NCI-H774 (cell line): ENCODE results near the gene VRK3.
"Not testable (repeated sequence)": the region's sequence is repeated elsewhere in the genome, so short reads cannot be mapped to it uniquely, and the experiment has no call there.

Source experiments
- DNase-seq: peaks from one replicate; lab custom pipeline; 2025; lab: John Stamatoyannopoulos, UW

Gene VRK3, protein sequence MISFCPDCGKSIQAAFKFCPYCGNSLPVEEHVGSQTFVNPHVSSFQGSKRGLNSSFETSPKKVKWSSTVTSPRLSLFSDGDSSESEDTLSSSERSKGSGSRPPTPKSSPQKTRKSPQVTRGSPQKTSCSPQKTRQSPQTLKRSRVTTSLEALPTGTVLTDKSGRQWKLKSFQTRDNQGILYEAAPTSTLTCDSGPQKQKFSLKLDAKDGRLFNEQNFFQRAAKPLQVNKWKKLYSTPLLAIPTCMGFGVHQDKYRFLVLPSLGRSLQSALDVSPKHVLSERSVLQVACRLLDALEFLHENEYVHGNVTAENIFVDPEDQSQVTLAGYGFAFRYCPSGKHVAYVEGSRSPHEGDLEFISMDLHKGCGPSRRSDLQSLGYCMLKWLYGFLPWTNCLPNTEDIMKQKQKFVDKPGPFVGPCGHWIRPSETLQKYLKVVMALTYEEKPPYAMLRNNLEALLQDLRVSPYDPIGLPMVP

DNA sequence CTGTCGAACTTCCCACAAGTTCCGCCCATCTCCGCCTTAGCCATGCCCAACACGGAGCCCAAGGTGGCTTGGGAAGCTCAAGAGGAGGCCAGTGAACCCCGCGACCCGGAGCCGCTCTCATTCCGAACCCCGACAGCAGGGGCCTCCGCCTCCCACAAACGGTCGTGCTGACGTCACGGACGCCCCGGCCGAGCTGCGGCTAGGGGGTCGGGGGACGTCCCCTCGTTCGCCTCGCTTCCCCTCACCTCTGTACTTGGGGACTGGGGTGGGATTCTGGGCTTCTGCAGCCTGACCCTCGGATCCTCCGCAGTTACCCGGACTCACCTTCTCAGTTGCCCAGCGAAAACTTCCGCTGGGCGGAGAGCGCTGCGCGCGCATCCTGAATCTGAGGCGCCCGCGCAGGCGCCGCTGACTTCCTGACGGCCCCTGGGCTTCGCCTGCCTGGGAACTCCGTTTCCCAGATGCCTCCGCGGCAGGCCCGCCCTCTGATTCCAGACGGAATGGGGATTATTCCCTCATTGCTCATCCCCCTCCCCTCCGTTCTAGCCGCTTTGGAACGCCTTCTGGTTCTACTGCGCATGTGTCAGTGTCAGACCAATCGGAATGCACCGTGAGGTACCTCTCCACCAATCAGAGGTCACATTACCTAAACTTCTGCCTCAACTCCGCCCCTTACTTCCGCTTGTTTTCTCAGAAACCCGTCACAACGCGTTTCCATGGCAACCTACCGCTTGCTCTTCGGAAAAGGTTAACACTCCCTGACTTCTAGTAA lies at the start of gene VRK3:
Gene VRK3 (minus strand): TSS at position 351 of the 772 bp plus-strand sequence. CDS start 9,210 bp downstream, outside the sequence.
- DNase-seq: peak; percentile 99

DNA sequence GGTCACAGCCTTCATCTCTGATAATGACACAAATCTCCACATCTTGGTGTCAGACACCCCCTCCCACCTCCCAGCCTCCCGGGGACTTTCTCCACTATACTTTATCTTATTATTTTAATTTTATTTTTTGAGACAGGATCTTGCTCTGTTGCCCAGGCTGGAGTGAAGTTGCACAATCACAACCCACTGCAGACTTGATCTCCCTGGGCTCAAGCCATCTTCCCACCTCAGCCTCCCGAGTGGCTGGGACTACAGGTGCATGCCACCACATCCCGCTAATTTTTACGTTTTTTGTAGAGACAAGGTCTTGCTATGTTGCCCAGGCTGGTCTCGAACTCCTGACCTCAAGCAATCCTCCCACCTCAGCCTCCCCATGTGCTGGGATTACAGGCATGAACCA lies 43.2 kb upstream of the VRK3 start:
- not testable (repeated sequence) for DNase-seq

DNA sequence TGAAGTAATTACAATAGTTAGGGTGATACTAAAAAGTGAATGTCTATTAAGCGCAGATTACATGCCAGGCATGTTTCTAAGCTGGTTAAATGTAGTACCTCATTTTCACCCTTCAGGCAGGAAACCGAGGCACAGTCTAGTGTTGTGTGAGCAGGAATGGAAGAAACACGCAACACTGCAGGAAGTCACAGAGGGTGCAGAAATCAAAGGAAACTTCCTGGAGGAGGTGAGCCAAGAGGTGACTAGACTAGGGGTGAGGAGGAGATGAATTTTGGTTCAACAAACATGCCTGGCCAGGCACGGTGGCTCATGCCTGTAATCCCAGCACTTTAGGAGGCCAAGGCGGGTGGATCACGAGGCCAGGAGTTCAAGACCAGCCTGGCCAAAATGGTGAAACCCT lies 42.4 kb upstream of the VRK3 start:
- DNase-seq: no peak

DNA sequence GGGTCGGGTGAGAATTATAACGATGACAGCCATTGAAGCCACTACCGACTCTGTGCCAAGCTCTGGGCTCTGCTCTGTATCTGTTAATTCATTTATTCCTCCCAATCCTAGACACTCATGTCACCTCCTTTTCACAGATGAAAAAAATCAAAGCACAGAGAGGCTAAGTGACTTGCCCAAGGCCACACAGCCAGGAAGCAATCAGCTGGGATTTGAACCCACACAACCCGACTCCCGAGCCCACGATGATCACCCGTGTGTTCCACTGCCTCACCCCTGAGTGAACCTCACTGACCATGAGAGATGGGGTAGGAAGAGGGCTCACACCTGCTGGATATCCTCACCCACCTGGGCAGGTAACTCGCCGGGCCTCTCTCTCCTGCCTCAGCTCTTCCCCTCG lies 40.8 kb upstream of the VRK3 start:
- DNase-seq: no peak

DNA sequence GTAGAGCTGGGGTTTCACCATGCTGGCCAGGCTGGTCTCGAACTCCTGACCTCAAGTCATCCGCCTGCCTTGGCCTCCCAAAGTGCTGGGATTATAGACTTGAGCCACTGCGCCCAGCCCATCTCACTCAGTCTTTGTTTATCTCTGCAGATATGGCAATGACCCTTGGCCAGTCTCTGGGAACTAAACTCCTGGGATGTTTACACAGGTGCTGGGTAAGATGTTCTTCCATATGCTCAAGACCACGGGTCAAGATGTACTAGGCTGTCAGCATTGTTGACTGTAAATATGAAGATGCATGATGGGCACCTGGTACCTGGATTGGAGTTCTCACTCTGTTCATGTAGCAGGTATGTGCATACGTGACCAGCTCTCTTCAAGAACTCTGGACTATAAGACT lies 36.5 kb upstream of the VRK3 start:
- DNase-seq: no peak

DNA sequence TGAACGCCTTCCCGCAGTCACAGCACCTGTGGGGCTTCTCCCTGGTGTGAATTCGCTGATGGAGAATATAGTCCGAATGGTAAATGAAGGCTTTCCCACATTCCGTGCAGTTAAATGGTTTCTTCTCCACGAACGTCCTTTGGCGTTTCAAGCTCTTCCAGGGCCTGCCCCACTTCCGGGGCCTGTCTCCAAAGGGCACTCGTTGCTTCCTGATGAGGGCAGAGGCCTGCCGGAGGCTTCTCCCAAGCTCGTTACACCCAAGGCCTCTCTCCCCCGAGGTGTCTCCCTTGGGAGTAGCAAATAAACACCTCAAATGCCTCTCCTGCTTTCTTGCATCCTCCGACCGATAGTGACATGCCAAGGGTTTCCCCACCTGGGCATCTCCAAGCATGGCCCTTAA lies 34.9 kb upstream of the VRK3 start:
- no peak for DNase-seq

DNA sequence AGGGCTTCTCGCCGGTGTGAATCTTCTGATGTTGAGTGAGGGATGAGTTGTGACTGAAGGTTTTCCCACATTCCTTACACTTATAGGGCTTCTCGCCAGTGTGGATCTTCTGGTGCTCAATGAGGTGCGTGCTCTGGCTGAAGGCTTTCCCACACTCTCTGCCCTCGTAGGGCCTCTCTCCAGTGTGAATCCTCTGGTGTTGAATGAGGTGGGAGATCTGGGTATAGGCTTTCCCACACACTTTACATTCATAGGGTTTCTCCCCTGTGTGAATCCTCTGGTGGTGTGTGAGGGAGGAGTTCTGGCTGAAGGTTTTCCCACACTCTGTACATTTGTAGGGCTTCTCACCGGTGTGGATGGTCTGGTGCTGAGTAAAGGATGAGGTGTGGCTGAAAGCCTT lies 33.9 kb upstream of the VRK3 start:
- no peak for DNase-seq

DNA sequence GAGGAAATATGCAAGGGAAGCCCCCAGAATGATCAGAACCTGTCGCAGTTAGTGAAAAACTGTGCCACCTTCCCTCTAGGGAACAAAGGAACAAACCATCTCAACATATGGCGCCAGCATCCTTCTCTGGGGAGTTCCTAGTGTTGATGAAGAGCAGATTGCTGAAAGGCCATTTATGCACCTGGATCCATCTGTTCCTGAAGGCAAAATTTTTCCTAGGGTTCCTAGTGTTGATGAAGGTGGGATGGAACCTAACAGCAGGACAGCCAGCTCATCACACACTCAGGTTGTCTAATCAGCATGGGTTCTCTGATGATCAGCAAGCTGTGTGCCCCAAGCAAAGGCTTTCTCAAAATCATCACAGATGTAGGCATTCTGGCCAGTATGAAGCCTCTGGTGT lies 33.3 kb upstream of the VRK3 start:
- DNase-seq: no peak

DNA sequence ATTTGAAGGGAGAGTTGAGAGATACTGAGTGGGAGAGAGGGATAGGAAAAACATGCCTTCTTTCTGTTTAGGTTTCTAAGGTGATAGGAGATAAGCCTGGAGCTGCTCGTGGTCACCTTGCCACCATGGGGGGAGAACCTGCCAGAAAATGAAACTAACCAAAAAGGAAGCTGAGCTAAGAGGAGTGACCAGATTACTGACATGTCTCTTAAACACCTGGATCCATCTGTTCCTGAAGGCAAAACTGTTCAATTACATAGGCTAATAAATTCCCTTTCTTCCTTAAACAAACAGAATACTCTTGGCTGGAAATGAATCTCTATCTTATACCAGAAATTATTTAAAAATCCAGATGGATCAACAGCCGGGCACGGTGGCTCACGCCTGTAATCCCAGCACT lies 27.9 kb upstream of the VRK3 start:
- DNase-seq: no peak

DNA sequence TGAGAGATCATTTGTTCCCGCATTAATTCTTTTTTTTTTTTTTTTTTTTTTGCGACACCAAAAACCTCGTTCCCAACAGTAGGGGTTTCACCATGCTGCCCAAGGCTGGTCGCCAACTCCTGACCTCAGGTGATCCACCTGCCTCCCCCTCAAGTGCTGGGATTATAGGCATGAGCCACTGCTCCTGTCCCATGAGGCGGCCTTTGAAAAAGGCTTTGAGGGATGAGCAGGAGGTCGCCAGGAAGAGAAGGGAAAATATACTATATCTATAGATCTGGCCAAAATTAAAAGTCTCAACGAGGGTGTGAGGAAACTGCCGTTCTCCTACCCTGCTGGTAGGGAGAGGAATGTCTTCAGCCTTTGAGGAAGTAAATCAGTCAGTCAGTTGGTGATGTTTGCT lies 26.8 kb upstream of the VRK3 start:
- no peak for DNase-seq

DNA sequence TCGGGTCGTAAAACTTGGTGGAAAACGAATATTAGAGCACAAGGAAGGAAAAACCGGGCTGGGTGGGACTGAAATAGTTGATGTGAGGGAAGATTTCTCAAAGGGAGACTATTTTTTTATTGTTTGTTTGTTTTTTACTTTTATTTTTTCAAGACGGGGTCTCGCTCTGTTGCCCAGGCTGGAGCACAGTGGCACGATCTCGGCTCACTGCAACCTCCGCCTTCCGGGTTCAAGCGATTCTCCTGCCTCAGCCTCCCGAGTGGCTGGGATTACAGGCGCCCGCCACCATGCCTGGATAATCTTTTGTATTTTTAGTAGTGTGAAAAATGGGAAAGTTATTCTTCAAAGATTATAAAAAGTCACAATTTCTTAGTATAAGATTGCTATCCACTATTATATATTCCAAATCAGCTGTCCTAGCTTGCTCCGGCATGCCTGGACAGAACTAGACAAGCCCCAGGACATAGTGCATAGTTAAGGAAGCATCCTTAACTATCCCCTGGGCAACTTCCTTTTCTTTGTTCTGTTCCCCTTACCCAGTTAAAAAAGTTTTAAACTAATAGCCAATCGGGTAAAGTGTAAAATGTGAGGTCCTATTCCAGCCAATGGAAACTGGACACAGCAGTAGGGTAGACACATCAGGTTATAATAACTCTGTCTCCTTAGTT lies 26.2 kb upstream of the VRK3 start:
- DNase-seq: not testable (repeated sequence)

DNA sequence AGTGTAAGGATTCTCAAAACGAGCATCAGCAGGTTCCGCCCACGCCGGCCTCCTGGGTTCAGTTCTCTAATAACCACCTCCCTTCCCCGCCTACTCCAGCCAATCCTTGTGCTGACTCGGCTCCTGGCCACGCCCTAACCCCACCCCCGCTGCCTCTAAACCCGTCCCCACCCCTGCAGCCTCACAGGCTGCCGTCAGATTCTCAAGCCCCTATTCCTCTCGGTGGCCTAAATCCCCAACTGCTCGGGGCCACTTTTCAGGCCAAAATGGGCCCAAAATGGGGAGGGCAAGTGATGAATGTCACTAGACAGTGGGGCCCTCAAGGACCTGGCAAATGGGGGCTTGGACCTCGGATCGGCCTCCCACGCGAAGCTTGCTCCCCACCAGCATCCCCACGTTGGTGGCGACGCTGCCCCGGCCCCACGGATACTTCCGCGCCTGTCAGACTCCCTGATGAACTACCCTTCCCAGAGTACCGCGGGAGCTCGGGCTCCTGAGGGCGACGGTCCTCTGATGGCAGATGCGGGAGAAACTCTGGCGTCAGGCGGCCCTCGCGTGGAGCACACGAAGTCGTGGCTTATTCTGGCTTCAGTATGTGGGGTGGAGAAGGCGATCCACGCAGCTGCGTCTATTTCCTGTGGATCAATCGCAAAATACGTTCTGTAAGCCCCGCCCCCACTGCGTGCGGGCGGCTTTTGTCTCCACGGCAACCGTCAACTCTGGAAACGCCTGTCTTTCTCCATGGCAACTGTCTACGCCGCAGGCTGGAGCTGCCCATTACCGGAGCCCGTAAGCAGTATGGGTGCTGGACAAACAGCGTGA lies 25.4 kb upstream of the VRK3 start:
- DNase-seq: peak; percentile 81

DNA sequence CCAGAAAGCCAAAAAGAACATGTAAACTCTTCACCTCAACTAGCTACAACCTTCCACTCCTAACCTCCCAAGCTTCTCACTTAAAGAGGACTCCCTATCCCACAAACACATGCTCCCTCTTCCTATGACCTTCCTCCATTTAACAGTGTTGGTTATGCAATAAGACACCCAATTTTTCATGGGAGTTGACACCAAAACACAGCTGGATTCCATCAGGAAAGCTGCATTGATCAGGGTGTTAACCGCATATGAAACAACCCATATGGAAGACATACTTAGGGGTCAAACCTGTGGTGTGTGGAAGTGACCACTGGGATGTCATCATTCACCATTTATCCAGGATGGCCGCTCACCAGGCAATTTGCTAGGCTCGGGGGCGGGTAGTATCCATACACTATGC lies 22.5 kb upstream of the VRK3 start:
- no peak for DNase-seq

DNA sequence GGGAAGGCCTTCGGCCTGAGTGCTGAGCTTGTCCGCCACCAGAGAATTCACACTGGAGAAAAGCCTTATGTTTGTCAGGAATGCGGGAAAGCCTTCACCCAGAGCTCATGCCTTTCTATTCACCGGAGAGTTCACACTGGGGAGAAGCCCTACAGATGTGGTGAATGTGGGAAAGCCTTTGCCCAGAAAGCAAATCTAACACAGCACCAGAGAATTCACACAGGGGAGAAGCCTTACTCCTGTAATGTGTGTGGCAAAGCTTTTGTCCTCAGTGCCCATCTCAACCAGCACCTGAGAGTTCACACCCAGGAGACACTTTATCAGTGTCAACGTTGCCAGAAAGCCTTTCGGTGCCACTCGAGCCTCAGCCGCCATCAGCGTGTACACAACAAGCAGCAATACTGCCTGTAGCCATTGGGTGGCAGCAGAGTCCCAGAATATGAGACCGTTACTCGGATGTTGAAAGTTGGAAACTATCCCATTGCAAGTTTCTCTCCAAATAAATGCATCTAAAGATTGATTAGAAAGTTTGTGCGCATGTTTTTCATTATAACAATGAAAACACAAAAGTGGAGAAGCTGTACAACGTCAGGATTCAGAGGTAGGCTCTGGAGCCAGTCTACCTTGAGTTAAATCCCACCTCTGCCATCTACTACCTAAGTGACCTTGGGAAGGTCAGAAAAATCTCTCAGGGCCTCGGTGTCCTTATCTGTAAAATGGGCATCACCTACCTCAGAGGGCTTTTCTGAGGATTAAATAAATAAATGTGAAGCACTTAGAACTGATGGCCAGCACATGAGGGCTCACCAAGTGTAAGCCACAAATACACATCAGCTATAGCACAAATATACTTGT lies 21.7 kb upstream of the VRK3 start:
- DNase-seq: no peak

DNA sequence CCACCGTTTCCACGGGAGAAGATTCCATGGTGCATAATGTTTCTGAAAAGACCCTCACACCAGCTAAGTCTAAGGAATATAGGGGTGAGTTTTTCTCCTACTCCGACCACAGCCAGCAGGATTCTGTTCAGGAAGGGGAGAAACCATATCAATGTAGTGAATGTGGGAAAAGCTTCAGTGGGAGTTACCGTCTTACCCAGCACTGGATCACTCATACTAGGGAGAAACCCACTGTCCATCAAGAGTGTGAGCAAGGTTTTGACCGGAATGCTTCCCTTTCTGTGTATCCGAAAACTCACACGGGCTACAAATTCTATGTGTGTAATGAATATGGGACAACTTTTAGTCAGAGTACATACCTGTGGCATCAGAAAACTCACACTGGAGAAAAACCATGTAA lies 19.8 kb upstream of the VRK3 start:
- DNase-seq: no peak

DNA sequence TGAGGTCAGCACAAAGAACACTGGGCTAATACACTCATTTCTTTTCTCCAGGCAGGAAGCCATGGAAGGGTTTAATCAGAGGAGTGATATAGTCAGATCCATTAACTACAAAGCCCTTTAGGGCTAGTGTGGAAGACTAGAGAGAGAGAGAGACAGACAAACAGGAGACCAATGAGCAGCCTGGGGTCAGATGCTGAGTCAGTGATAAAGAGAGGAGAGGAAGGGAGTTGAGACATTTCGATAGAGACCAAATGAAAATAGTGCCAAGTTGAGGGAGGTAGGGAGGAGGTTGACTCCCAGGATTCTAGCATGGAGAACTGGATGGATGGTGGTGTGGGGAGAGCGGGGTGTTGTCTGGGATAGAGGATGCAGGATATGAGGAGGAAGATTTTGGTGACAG lies 18.8 kb upstream of the VRK3 start:
- no peak for DNase-seq

DNA sequence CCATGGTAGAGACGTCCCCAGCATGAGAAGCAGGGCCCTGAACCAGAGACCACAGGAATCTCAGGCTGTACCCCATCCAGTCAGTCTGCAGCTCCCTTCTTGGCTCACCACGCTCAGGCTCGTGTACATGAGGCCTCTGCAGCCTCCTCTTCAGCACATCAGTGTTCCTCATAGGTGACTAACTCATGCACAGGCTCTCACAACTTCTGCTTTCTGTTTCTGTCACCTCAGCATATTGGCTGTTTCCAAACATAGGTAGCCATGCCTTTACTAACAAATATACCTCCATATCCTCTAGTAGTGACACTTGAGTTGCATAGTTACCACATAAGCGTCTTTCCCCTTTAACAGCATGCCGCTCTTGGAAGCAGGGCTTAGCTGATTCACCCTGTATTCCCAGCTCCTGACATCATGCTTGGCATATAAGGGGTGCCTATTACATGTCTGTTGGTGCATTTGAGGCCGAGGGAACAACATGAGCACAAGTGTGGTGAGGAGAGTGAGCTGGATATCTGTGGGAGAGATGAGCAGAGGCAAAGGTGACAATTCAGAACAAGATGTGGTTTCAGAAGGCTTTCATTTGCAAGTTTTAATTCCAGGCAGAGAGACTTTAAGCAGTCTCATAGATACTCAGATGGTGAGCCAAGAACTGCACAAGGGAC lies 17.3 kb upstream of the VRK3 start:
- no peak for DNase-seq

DNA sequence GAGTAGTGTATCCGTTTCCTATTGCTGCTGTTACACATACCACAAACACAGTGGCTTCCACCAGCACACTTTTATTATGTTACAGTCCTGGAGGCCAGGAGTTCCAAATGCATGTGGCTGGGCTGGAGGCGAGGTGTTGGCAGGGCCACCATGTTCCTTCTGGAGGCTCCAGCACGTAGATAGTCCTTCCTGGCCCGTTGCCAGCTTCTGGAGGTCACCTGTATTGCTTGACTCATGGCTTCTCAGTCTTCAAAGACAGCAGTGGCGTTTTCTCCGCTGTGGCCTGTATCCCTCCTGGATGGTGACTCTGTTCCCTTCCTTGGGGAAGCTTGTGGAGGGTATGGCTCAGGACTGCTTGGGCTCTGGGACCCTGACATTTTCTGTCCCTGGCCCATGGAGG lies 15.8 kb upstream of the VRK3 start:
- no peak for DNase-seq

DNA sequence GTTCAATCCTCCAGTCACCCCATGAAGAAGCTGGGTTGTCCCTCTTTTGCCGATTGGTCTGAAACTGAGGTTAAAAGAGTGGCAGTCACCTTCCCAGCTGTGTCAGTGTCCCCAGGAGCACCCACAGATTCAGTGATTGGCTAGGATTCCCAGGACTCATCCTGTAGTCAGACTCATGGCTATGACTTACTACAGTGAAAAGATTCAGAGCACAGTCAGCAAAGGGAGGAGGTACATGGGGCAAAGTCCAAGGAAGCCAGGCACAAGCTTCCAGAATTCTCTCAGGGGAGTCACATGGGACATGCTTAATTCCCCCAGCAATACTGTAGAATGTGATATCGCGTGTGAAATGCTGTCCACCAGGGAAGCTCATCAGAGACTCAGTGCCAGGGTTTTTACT lies 14.8 kb upstream of the VRK3 start:
- DNase-seq: no peak

DNA sequence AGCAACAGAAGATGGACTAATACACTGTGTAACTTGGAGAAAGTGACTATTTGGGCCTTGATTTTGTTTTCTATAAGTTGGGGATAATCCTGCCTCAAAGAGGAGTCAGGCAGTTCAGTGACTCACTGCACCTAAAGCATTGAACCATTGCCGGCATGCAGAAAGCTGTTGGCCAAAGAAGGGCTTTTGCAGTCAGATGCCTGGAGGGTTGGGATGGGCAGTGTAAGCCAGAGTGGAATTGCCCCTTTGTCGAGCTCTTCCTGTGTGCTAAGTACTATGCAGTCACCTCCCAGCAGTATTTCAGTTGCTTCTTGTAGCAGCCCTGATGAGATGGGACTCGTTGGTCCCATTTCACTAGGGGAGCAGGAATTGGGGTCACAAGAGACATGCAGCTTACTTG lies 11.7 kb upstream of the VRK3 start:
- no peak for DNase-seq
